ENCODE results near the gene NPAS3.

DNA sequence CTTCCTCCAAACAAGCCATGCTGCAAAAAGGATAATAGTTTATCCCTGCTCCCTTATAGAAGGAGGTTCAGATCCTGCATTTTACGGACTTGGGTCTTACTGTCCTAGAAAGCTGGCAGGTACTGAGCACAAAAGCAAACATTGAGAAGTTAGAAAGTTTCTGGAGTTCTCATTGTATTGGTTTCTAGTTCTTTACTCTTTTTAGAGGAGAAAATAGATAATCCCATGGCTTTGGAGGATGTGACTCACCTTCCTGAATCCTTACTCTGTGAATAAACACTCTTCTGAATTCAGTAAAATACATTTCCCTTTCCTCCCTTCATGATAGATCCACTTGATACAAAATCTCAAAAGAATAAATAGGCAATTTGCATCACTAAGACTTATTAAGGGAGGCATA, 188.9 kb downstream of the NPAS3 start:
- TF ChIP-seq EZH2 (optimal IDR thresholded peaks at IDR 0.05; ENCODE audit: low read depth, low read length) = no peak
- TF ChIP-seq, protein P1, sequence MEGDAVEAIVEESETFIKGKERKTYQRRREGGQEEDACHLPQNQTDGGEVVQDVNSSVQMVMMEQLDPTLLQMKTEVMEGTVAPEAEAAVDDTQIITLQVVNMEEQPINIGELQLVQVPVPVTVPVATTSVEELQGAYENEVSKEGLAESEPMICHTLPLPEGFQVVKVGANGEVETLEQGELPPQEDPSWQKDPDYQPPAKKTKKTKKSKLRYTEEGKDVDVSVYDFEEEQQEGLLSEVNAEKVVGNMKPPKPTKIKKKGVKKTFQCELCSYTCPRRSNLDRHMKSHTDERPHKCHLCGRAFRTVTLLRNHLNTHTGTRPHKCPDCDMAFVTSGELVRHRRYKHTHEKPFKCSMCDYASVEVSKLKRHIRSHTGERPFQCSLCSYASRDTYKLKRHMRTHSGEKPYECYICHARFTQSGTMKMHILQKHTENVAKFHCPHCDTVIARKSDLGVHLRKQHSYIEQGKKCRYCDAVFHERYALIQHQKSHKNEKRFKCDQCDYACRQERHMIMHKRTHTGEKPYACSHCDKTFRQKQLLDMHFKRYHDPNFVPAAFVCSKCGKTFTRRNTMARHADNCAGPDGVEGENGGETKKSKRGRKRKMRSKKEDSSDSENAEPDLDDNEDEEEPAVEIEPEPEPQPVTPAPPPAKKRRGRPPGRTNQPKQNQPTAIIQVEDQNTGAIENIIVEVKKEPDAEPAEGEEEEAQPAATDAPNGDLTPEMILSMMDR (IDR thresholded peaks at IDR 0.05; ENCODE audit: low read length) = no peak
